Smooth muscle cell (in vitro differentiated cells): ENCODE results near the gene THOC7. TPM values are rescaled to one million over a fixed set of nuclear protein-coding genes. Genes with fewer than 3 reads are reported as not detected.

Experiments used
- DNase-seq: peaks from one replicate; lab custom pipeline; 2025; ENCODE audit not compliant: unreplicated experiment; lab: John Stamatoyannopoulos, UW
- H2AFZ ChIP-seq: fragments of 200-600 bp; sonication (generic); 2 replicates; pipeline ENCODE4 v1.6.0; 2016; ENCODE audit warnings: antibody characterized with exemption, low read depth, mild to moderate bottlenecking
- H3F3A ChIP-seq: fragments of 200-600 bp; sonication (generic); 2 replicates; pipeline ENCODE4 v1.6.0; 2017; ENCODE audit warnings: antibody characterized with exemption, low read depth
- H3K27ac ChIP-seq: fragments of 200-600 bp; sonication (generic); 2 replicates; pipeline ENCODE4 v1.5.1; 2016; ENCODE audit warnings: low read depth, mild to moderate bottlenecking
- H3K27me3 ChIP-seq: fragments of 200-600 bp; sonication (generic); 2 replicates; pipeline ENCODE4 v1.6.1; 2016; ENCODE audit warnings: low read depth, mild to moderate bottlenecking
- H3K36me3 ChIP-seq: fragments of 200-600 bp; sonication (generic); 2 replicates; pipeline ENCODE4 v1.5.1; 2016; ENCODE audit warnings: low read depth
- H3K4me1 ChIP-seq: fragments of 200-600 bp; sonication (generic); 2 replicates; pipeline ENCODE4 v1.5.1; 2016; ENCODE audit warnings: low read depth
- H3K4me2 ChIP-seq: fragments of 200-600 bp; sonication (generic); 2 replicates; pipeline ENCODE4 v1.6.0; 2016; ENCODE audit warnings: mild to moderate bottlenecking
- H3K4me3 ChIP-seq: fragments of 200-600 bp; sonication (generic); 2 replicates; pipeline ENCODE4 v1.5.1; 2016; ENCODE audit warnings: mild to moderate bottlenecking
- H3K79me2 ChIP-seq: fragments of 200-600 bp; sonication (generic); 2 replicates; pipeline ENCODE4 v1.6.0; 2016; ENCODE audit warnings: low read depth, mild to moderate bottlenecking
- H3K9ac ChIP-seq: fragments of 200-600 bp; sonication (generic); 2 replicates; pipeline ENCODE4 v1.6.0; 2016; ENCODE audit warnings: low read depth
- H3K9me3 ChIP-seq: fragments of 200-600 bp; sonication (generic); replicated peaks from 2 replicates; pipeline ENCODE4 v1.5.1; 2016; ENCODE audit warnings: low read depth
- H4K20me1 ChIP-seq: fragments of 200-600 bp; sonication (generic); 2 replicates; pipeline ENCODE4 v1.6.0; 2016; ENCODE audit warnings: low read depth
- WGBS: methylation state at CpG from one replicate; pipeline ENCODE4 v1.1.7; 2016; ENCODE audit warnings: low lambda C conversion rate; 5-methylcytosine and 5-hydroxymethylcytosine counted together
- polyA plus RNA-seq: library from polyadenylated mRNA; unstranded; fragments of >200 nt; fragmentation: Nextera tagmentation; extraction: Ambion mirVana; gene quantifications from 2 replicates; pipeline ENCODE4 v1.2.1, GENCODE V29; 2016
- total RNA-seq: library from RNA; depleted of rRNA; stranded (reverse); fragments of >200 nt; gene quantifications from 2 replicates; pipeline ENCODE4 v1.2.3, GENCODE V29; 2014
- TF ChIP-seq, protein P1 (sequence below): fragments of 200-600 bp; sonication (generic); IDR thresholded peaks from 2 replicates; pipeline ENCODE4 v1.5.1; 2017; ENCODE audit warnings: borderline replicate concordance, mild to moderate bottlenecking, antibody characterized with exemption; ENCODE audit not compliant: insufficient read depth, poor library complexity, severe bottlenecking

Gene THOC7
- total and polyA plus RNA-seq, 2 experiments from 2014 or later: 57.3 to 59.9 TPM

DNA sequence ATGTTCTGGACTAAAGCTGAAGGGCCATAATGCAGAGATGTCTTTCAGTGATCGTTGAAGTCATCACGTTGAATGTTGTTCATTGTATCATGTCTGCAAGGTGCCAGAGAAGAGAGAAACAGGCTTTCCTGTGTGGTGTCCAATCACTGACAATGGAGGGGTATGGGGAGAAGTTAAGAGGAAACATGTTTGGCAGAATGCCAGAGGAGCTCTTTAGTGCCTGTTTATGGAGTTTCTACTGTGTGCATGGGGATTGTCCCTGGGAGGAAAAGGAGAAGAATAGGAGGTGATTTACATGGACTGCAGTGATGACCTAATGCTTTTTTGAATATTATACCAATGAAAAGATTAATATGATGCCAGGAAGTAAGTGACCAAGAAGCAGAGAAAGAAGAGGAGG is 36.9 kb upstream of the THOC7 start:
- Histone ChIP-seq H3F3A (no peaks in the 10 kb centered on the region), H3K9me3 (no peaks in the 10 kb centered on the region), H3K79me2 (no peaks in the 10 kb centered on the region), H3K36me3 (no peaks in the 10 kb centered on the region), H3K27me3 (no peaks in the 10 kb centered on the region), H2AFZ (no peak overlapping the region), H3K4me1 (no peaks in the 10 kb centered on the region), H3K4me3 (no peak overlapping the region), H4K20me1 (peaks cover 20% of the 10 kb centered on the region), H3K27ac (no peak overlapping the region), H3K9ac (no peak overlapping the region), H3K4me2 (no peak overlapping the region)
- WGBS: 92% methylated on average over 2 of the region's 2 CpGs
- TF ChIP-seq, protein P1, sequence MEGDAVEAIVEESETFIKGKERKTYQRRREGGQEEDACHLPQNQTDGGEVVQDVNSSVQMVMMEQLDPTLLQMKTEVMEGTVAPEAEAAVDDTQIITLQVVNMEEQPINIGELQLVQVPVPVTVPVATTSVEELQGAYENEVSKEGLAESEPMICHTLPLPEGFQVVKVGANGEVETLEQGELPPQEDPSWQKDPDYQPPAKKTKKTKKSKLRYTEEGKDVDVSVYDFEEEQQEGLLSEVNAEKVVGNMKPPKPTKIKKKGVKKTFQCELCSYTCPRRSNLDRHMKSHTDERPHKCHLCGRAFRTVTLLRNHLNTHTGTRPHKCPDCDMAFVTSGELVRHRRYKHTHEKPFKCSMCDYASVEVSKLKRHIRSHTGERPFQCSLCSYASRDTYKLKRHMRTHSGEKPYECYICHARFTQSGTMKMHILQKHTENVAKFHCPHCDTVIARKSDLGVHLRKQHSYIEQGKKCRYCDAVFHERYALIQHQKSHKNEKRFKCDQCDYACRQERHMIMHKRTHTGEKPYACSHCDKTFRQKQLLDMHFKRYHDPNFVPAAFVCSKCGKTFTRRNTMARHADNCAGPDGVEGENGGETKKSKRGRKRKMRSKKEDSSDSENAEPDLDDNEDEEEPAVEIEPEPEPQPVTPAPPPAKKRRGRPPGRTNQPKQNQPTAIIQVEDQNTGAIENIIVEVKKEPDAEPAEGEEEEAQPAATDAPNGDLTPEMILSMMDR: no peak
- DNase-seq: no peak

DNA sequence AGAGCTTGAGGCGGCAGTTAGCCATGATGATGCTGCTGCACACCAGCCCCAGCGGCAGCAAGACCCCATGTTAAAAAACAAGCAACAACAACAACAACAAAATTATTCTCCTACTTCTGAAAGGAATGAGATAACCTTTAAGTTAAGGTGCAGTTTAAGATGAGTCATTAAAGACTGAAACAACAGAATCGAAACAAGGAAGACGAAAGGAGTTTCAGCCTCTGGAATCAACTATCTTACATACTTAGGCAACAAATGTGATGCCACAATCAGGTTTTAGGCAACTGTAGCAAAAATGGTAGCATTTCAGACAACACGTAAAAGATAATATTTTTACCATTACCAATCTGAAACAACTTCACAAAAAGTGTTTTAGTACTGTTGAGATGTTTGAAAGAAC is 36.4 kb upstream of the THOC7 start:
- no peak for DNase-seq
- Histone ChIP-seq H3K27me3 (no peaks in the 10 kb centered on the region), H3K9ac (no peak overlapping the region), H4K20me1 (peaks cover 24% of the 10 kb centered on the region), H3K27ac (no peak overlapping the region), H3K9me3 (no peaks in the 10 kb centered on the region), H2AFZ (no peak overlapping the region), H3K4me1 (no peaks in the 10 kb centered on the region), H3K36me3 (no peaks in the 10 kb centered on the region), H3K4me3 (no peak overlapping the region), H3K4me2 (no peak overlapping the region), H3F3A (no peaks in the 10 kb centered on the region), H3K79me2 (no peaks in the 10 kb centered on the region)
- 94% methylated on average over 5 of the region's 5 CpGs for WGBS
- TF ChIP-seq, protein P1: no peak

DNA sequence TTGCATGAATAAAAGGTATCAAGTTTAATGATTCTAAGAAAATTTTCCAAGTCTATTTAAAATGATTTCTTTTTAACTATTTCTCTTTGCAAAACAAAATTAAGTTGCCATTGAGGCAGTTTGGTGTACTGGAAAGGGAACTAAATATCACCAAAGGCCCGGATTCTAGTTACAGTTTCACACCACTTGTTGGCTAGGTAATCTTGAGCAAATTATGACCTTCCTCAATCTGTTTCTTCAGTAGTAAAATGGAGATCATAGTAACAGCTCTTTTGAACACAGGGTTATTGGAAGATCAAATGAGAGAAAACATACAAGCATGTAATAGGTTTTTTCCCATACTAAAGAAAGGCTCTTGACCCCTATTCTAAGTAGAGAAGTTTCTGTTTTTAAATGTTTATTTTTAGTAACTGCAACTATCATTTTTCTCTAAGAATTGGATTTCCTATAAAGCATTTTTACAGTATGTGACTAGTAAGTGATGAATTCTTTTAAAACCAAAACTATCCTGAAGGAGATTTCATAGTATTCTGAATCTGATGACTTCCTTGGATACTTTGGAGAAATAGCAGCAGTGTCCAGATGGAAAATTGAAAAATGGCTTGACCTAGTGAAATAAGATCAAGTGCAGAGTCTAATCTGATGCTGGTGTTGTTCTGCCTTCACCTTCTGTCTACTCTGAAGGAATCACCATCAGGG is 32.9 kb upstream of the THOC7 start:
- TF ChIP-seq, protein P1: no peak
- Histone ChIP-seq H2AFZ (no peak overlapping the region), H4K20me1 (peaks cover 43% of the 10 kb centered on the region), H3K4me3 (no peak overlapping the region), H3K9me3 (no peaks in the 10 kb centered on the region), H3K4me2 (no peak overlapping the region), H3K9ac (no peak overlapping the region), H3F3A (no peaks in the 10 kb centered on the region), H3K4me1 (no peaks in the 10 kb centered on the region), H3K27me3 (no peaks in the 10 kb centered on the region), H3K36me3 (no peaks in the 10 kb centered on the region), H3K27ac (no peak overlapping the region), H3K79me2 (peaks cover 6% of the 10 kb centered on the region)
- WGBS: 97% methylated on average over 1 of the region's 1 CpG
- DNase-seq: no peak
